Neuronal stem cell (in vitro differentiated cells): Measurements from ENCODE around the gene RASGRF2.

Source experiments
- DNase-seq: peaks from one replicate; pipeline ENCODE4 v3.0.0-alpha.2; 2013; ENCODE audit warnings: low spot score
- H2AFZ ChIP-seq: one replicate; pipeline ENCODE4 v1.6.1; 2013; ENCODE audit warnings: mild to moderate bottlenecking, low read length, inconsistent platforms
- H2AK5ac ChIP-seq: 2 replicates; pipeline ENCODE4 v1.6.1; 2013; ENCODE audit warnings: low read depth, mild to moderate bottlenecking, inconsistent platforms, low read length, moderate library complexity, mixed read lengths
- H2BK120ac ChIP-seq: 2 replicates; pipeline ENCODE4 v1.6.1; 2013; ENCODE audit warnings: low read depth, mild to moderate bottlenecking, inconsistent platforms, low read length, moderate library complexity, mixed read lengths
- H2BK12ac ChIP-seq: one replicate; pipeline ENCODE4 v1.6.1; 2013; ENCODE audit warnings: low read length, inconsistent platforms
- H2BK15ac ChIP-seq: 2 replicates; pipeline ENCODE4 v1.6.1; 2013; ENCODE audit warnings: mild to moderate bottlenecking, low read length, inconsistent platforms, mixed read lengths
- H2BK5ac ChIP-seq: one replicate; pipeline ENCODE4 v1.6.1; 2013; ENCODE audit warnings: inconsistent platforms, mild to moderate bottlenecking, low read length, moderate library complexity
- H3K14ac ChIP-seq: one replicate; pipeline ENCODE4 v1.6.1; 2013; ENCODE audit warnings: low read length, inconsistent platforms
- H3K18ac ChIP-seq: 2 replicates; pipeline ENCODE4 v1.6.1; 2013; ENCODE audit warnings: low read length, inconsistent platforms
- H3K23ac ChIP-seq: 2 replicates; pipeline ENCODE4 v1.6.1; 2013; ENCODE audit warnings: low read depth, mild to moderate bottlenecking, mixed read lengths, low read length, inconsistent platforms; ENCODE audit not compliant: poor library complexity
- H3K27ac ChIP-seq: replicated peaks from 3 replicates; pipeline ENCODE4 v1.5.1; 2013; ENCODE audit warnings: low read length, inconsistent platforms
- H3K27me3 ChIP-seq, 3 experiments: 2 replicates each; pipeline ENCODE4 v1.6.1; 2013; ENCODE audit warnings: low read length in 3 of 3, mild to moderate bottlenecking in 2 of 3, inconsistent platforms in 1 of 3, low read depth in 1 of 3, mixed read lengths in 1 of 3, moderate library complexity in 1 of 3; ENCODE audit not compliant: control insufficient read depth in 3 of 3, insufficient read depth in 3 of 3
- H3K36me3 ChIP-seq, 2 donors: replicated peaks in 1 of 2; 2 replicates each; pipeline ENCODE4 v1.6.1; 2013; ENCODE audit warnings: low read length in 2 of 2; ENCODE audit not compliant: control insufficient read depth in 2 of 2, insufficient read depth in 2 of 2
- H3K4ac ChIP-seq: 2 replicates; pipeline ENCODE4 v1.6.1; 2013; ENCODE audit warnings: inconsistent platforms, mild to moderate bottlenecking, low read length, moderate library complexity
- H3K4me1 ChIP-seq, 2 donors: 1 replicate in 1 of 2; 2 replicates in 1 of 2; pipeline ENCODE4 v1.6.1; 2013; ENCODE audit warnings: low read length in 2 of 2, low read depth in 1 of 2; ENCODE audit not compliant: control insufficient read depth in 2 of 2, insufficient read depth in 1 of 2
- H3K4me2 ChIP-seq: one replicate; pipeline ENCODE4 v1.6.1; 2013; ENCODE audit warnings: mild to moderate bottlenecking, low read length, inconsistent platforms; ENCODE audit not compliant: insufficient read depth, poor library complexity, severe bottlenecking
- H3K4me3 ChIP-seq, 2 donors: 2 replicates each; pipeline ENCODE4 v1.5.1; 2013; ENCODE audit warnings: low read length in 2 of 2, mild to moderate bottlenecking in 2 of 2, inconsistent platforms in 1 of 2, moderate library complexity in 1 of 2
- H3K79me1 ChIP-seq: one replicate; pipeline ENCODE4 v1.6.1; 2013; ENCODE audit warnings: low read depth, mild to moderate bottlenecking, inconsistent platforms, low read length, moderate library complexity
- H3K9ac ChIP-seq: one replicate; pipeline ENCODE4 v1.6.1; 2013; ENCODE audit warnings: mild to moderate bottlenecking, low read depth, low read length, inconsistent platforms; ENCODE audit not compliant: poor library complexity
- H3K9me3 ChIP-seq, 2 donors: replicated peaks in 1 of 2; 2 replicates each; pipeline versions ENCODE3 to v1.6.1; 2013; ENCODE audit warnings: low read length in 2 of 2, mild to moderate bottlenecking in 2 of 2, inconsistent platforms in 1 of 2, low read depth in 1 of 2, mixed read lengths in 1 of 2, moderate library complexity in 1 of 2; ENCODE audit not compliant: control insufficient read depth in 2 of 2, insufficient read depth in 1 of 2
- H4K8ac ChIP-seq: one replicate; pipeline ENCODE4 v1.6.1; 2013; ENCODE audit warnings: low read depth, mild to moderate bottlenecking, inconsistent platforms, low read length, moderate library complexity
- H4K91ac ChIP-seq: one replicate; pipeline ENCODE4 v1.6.1; 2013; ENCODE audit warnings: low read length, low read depth, mild to moderate bottlenecking, inconsistent platforms; ENCODE audit not compliant: poor library complexity
- whole genome bisulfite sequencing, 2 donors: extraction: QIAGEN DNeasy Blood & Tissue Kit; methylation state at CpG; one replicate each; pipeline ENCODE4 v1.1.7; 2013; ENCODE audit warnings: missing lambda C conversion rate in 2 of 2, mixed read lengths in 1 of 2; ENCODE audit not compliant: insufficient read length in 2 of 2, insufficient replicate concordance in 1 of 2; ENCODE audit errors: extremely low coverage in 2 of 2; 5-methylcytosine and 5-hydroxymethylcytosine counted together

The RASGRF2 gene

GRCh38 chr5:80963521-80963895 is 3.3 kb downstream of the RASGRF2 start:
- DNase-seq, result no peak
- Histone ChIP-seq H3K4me1 (peaks cover 5 to 6% of the 10 kb centered on the region in 2 donors), H3K4me3 (no peak overlapping the region), H3K14ac (no peak overlapping the region), H3K4me2 (no peak overlapping the region), H4K91ac (no peak overlapping the region), H2BK5ac (no peak overlapping the region), H3K36me3 (no peaks in the 10 kb centered on the region), H3K27ac (no peak overlapping the region), H2AFZ (no peak overlapping the region), H3K9ac (no peak overlapping the region), H2BK120ac (no peak overlapping the region), H2AK5ac (no peak overlapping the region), H2BK12ac (no peak overlapping the region), H4K8ac (no peak overlapping the region), H3K23ac (no peak overlapping the region), H2BK15ac (no peak overlapping the region), H3K18ac (no peak overlapping the region), H3K27me3 (peaks cover 14 to 75% (median 36%) of the 10 kb centered on the region in 3 experiments), H3K79me1 (no peaks in the 10 kb centered on the region), H3K9me3 (no peaks in the 10 kb centered on the region), H3K4ac (no peak overlapping the region)
- no CpG with 5 or more reads among the region's 2 CpGs for WGBS, 2 donors

GRCh38 chr5:80963966-80964481 is 3.9 kb downstream of the RASGRF2 start:
- no peak overlapping the region for H3K27ac ChIP-seq
- no CpG with 5 or more reads among the region's 3 CpGs for WGBS, 2 donors

GRCh38 chr5:80964491-80964890 is 4.3 kb downstream of the RASGRF2 start:
- no peak overlapping the region for H3K23ac ChIP-seq
- no peak overlapping the region for H3K4ac ChIP-seq
- no peak overlapping the region for H3K14ac ChIP-seq
- H3K36me3 ChIP-seq, result no peaks in the 10 kb centered on the region
- no peak overlapping the region for H3K9ac ChIP-seq
- no peak overlapping the region for H2BK5ac ChIP-seq
- DNase-seq, result no peak
- H3K9me3 ChIP-seq, result no peaks in the 10 kb centered on the region
- no peaks in the 10 kb centered on the region for H3K79me1 ChIP-seq
- H2BK12ac ChIP-seq, result no peak overlapping the region
- peaks cover 13 to 65% (median 28%) of the 10 kb centered on the region in 3 experiments for H3K27me3 ChIP-seq
- no peak overlapping the region for H3K18ac ChIP-seq
- H2AFZ ChIP-seq, result no peak overlapping the region
- H4K8ac ChIP-seq, result no peak overlapping the region
- H2BK120ac ChIP-seq, result no peak overlapping the region
- H4K91ac ChIP-seq, result no peak overlapping the region
- no peak overlapping the region for H3K4me2 ChIP-seq
- no peak overlapping the region for H3K4me3 ChIP-seq
- H3K27ac ChIP-seq, result no peak overlapping the region
- peaks cover 4 to 6% of the 10 kb centered on the region in 2 donors for H3K4me1 ChIP-seq
- WGBS, 2 donors, result no CpG with 5 or more reads among the region's 3 CpGs
- H2BK15ac ChIP-seq, result no peak overlapping the region
- H2AK5ac ChIP-seq, result no peak overlapping the region

More at GRCh38 chr5:80963966-80964481, 3.9 kb downstream of the RASGRF2 start:
- Histone ChIP-seq H2BK12ac (no peak overlapping the region), H3K4me2 (no peak overlapping the region), H3K27me3 (peaks cover 14 to 70% (median 33%) of the 10 kb centered on the region in 3 experiments), H3K36me3 (no peaks in the 10 kb centered on the region), H2BK120ac (no peak overlapping the region), H2AK5ac (no peak overlapping the region), H3K14ac (no peak overlapping the region), H3K4me3 (no peak overlapping the region), H4K91ac (no peak overlapping the region), H2BK15ac (no peak overlapping the region), H3K23ac (no peak overlapping the region), H2BK5ac (no peak overlapping the region), H2AFZ (no peak overlapping the region), H3K9ac (no peak overlapping the region), H4K8ac (no peak overlapping the region), H3K18ac (no peak overlapping the region), H3K9me3 (no peaks in the 10 kb centered on the region), H3K4ac (no peak overlapping the region), H3K79me1 (no peaks in the 10 kb centered on the region), H3K4me1 (peaks cover 5 to 6% of the 10 kb centered on the region in 2 donors)
- DNase-seq, result no peak

GRCh38 chr5:80964919-80965318 is 4.8 kb downstream of the RASGRF2 start:
- Histone ChIP-seq H3K4ac (no peak overlapping the region), H3K27me3 (peaks cover 9 to 61% (median 24%) of the 10 kb centered on the region in 3 experiments), H3K27ac (no peak overlapping the region)

More at GRCh38 chr5:80964919-80965318, 4.8 kb downstream of the RASGRF2 start:
- WGBS, 2 donors, result no CpG with 5 or more reads among the region's 5 CpGs
- Histone ChIP-seq H3K9me3 (no peaks in the 10 kb centered on the region), H2AK5ac (no peak overlapping the region), H2BK15ac (no peak overlapping the region), H3K36me3 (no peaks in the 10 kb centered on the region), H4K8ac (no peak overlapping the region), H3K79me1 (no peaks in the 10 kb centered on the region), H3K4me3 (no peak overlapping the region), H3K18ac (no peak overlapping the region), H2AFZ (no peak overlapping the region), H3K23ac (no peak overlapping the region), H3K4me1 (peaks cover 0 to 6% of the 10 kb centered on the region in 2 donors), H2BK120ac (no peak overlapping the region), H3K4me2 (no peak overlapping the region), H3K14ac (no peak overlapping the region), H4K91ac (no peak overlapping the region), H3K9ac (no peak overlapping the region), H2BK5ac (no peak overlapping the region), H2BK12ac (no peak overlapping the region)
- DNase-seq, result no peak
